Body of pancreas (tissue), 4 donors: ENCODE results near the gene PPM1H. TPM values are rescaled to one million over a fixed set of nuclear protein-coding genes. Genes with fewer than 3 reads are reported as not detected.

Experiments
- ATAC-seq: fragments of 150-250 bp; one replicate; pipeline ENCODE4 v1.9.1; 2016
- DNase-seq, 4 donors: peaks; one replicate each; pipeline ENCODE4 v3.0.0-alpha.2; 2019
- H3K27ac ChIP-seq, 4 donors: fragments of 200-600 bp; sonication (generic); 1 replicate in 3 of 4; 2 replicates in 1 of 4; pipeline versions ENCODE4 v1.5.1 to v1.6.1; 2016 to 2019; ENCODE audit warnings: mild to moderate bottlenecking in 1 of 4, mixed read lengths in 1 of 4, moderate library complexity in 1 of 4
- H3K27me3 ChIP-seq, 2 donors: fragments of 200-600 bp; sonication (generic); one replicate each; pipeline ENCODE4 v1.6.0; 2016; ENCODE audit warnings: mild to moderate bottlenecking in 1 of 2
- H3K36me3 ChIP-seq, 2 donors: fragments of 200-600 bp; sonication (generic); replicated peaks in 1 of 2; 2 replicates each; pipeline ENCODE4 v1.5.1; 2016; ENCODE audit warnings: low read depth in 2 of 2; ENCODE audit not compliant: insufficient read depth in 1 of 2
- H3K4me1 ChIP-seq: fragments of 200-600 bp; sonication (generic); one replicate; pipeline ENCODE4 v1.6.0; 2016
- H3K4me3 ChIP-seq, 2 donors: fragments of 200-600 bp; sonication (generic); 1 replicate in 1 of 2; 2 replicates in 1 of 2; pipeline ENCODE4 v1.5.1; 2016 to 2019
- H3K9me3 ChIP-seq, 3 donors: fragments of 200-600 bp; sonication (generic); 1 replicate in 2 of 3; 2 replicates in 1 of 3; pipeline ENCODE4 v1.5.1; 2016
- POLR2A ChIP-seq, 3 donors: fragments of 450-650 bp; IDR thresholded peaks; one replicate each; pipeline ENCODE4 v1.6.1; 2016; ENCODE audit warnings: antibody characterized with exemption in 3 of 3, mild to moderate bottlenecking in 2 of 3
- WGBS, 2 donors: methylation state at CpG; one replicate each; pipeline ENCODE4 v1.1.5; 2017; 5-methylcytosine and 5-hydroxymethylcytosine counted together
- intact Hi-C: fragments of 100-400 bp; cut with DNase I; formaldehyde crosslinking; loops from one replicate; pipeline ENCODE4 v1.15.1; 2023
- total RNA-seq, 2 donors: library from RNA; depleted of rRNA; stranded (reverse); fragments of >200 nt; gene quantifications; one replicate each; pipeline ENCODE4 v1.1.0, GENCODE V29; 2016
- TF ChIP-seq, protein P1 (sequence below), 7 experiments: fragments of 450-650 bp in 4 of 7; fragments of 200-600 bp in 3 of 7; sonication (generic) in 3 of 7; IDR thresholded peaks; one replicate each; pipeline ENCODE4 v1.5.1; 2016 to 2019; ENCODE audit warnings: antibody characterized with exemption in 7 of 7

PPM1H gene
- total RNA-seq, 2 donors from 2014 or later: 4.9 to 6.3 TPM

DNA sequence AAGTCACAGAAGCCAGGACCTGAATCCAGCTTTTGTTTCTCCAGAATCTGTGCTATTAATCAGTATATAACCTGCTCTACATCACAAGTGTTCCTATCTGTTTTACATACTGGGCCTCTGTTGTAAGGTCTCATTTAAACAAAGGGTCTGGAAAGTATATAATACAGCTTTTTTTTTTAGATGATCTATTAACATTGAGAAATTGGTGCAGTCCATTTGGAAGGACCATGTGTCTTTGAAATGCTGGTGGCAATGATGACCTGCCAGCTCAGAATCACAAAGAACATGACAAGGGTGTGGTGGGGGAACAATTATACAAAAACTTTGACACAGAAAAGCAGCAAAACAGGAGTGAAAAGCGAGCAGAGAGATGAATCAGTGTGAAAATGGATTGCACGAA is 164.6 kb downstream of the PPM1H start:
- Histone ChIP-seq H3K27ac (no peak overlapping the region), H3K9me3 (no peaks in the 10 kb centered on the region), H3K4me3 (no peak overlapping the region), H3K27me3 (no peaks in the 10 kb centered on the region), H3K4me1 (no peaks in the 10 kb centered on the region), H3K36me3 (no peaks in the 10 kb centered on the region)
- 90 to 100% methylated on average over 2 of the region's 2 CpGs for WGBS, 2 donors
- ATAC-seq: no peak
- intact Hi-C loops: no loop called here
- no peak for DNase-seq
- TF ChIP-seq POLR2A (IDR thresholded peaks at IDR 0.05): no peak

- no peak for DNase-seq
- 93 to 100% methylated on average over 3 of the region's 3 CpGs for WGBS, 2 donors
- Histone ChIP-seq H3K4me1 (no peaks in the 10 kb centered on the region), H3K4me3 (no peak overlapping the region), H3K27ac (no peak overlapping the region), H3K36me3 (no peaks in the 10 kb centered on the region), H3K9me3 (no peaks in the 10 kb centered on the region), H3K27me3 (no peaks in the 10 kb centered on the region)
- TF ChIP-seq POLR2A (IDR thresholded peaks at IDR 0.05): no peak
- TF ChIP-seq, protein P1, sequence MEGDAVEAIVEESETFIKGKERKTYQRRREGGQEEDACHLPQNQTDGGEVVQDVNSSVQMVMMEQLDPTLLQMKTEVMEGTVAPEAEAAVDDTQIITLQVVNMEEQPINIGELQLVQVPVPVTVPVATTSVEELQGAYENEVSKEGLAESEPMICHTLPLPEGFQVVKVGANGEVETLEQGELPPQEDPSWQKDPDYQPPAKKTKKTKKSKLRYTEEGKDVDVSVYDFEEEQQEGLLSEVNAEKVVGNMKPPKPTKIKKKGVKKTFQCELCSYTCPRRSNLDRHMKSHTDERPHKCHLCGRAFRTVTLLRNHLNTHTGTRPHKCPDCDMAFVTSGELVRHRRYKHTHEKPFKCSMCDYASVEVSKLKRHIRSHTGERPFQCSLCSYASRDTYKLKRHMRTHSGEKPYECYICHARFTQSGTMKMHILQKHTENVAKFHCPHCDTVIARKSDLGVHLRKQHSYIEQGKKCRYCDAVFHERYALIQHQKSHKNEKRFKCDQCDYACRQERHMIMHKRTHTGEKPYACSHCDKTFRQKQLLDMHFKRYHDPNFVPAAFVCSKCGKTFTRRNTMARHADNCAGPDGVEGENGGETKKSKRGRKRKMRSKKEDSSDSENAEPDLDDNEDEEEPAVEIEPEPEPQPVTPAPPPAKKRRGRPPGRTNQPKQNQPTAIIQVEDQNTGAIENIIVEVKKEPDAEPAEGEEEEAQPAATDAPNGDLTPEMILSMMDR (IDR thresholded peaks at IDR 0.05): no peak
- ATAC-seq: no peak
- intact Hi-C loops: no loop called here
Measured at GRCh38 chr12:62769076-62769619, 165.8 kb downstream of the PPM1H start.

DNA sequence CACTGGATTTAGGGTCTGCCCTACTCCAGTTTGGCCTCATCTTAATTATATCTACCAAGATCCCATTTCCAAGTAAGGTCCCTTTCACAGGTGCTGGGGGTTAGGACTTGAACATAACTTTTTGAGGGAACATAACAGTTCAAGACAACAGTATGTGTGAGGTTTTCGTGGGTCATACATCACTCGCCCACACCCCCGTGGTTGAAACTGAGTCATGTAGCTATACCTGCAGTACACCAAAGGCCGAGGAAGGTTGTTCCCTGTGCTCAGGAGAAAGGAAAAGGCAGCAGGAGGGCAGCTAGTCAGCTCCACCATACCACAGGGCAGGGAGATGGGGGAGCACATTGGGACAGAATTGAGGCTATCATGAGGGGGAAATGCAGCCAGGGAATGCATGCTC is 167.0 kb downstream of the PPM1H start:
- Histone ChIP-seq H3K4me3 (no peak overlapping the region), H3K4me1 (no peaks in the 10 kb centered on the region), H3K27ac (no peak overlapping the region), H3K36me3 (no peaks in the 10 kb centered on the region), H3K9me3 (no peaks in the 10 kb centered on the region), H3K27me3 (no peaks in the 10 kb centered on the region)
- ATAC-seq: no peak
- intact Hi-C loops: no loop called here
- DNase-seq: no peak
- 88 to 89% methylated on average over 4 of the region's 4 CpGs for WGBS, 2 donors
- no peak for TF ChIP-seq POLR2A (IDR thresholded peaks at IDR 0.05)
- TF ChIP-seq, protein P1 (IDR thresholded peaks at IDR 0.05): no peak

DNA sequence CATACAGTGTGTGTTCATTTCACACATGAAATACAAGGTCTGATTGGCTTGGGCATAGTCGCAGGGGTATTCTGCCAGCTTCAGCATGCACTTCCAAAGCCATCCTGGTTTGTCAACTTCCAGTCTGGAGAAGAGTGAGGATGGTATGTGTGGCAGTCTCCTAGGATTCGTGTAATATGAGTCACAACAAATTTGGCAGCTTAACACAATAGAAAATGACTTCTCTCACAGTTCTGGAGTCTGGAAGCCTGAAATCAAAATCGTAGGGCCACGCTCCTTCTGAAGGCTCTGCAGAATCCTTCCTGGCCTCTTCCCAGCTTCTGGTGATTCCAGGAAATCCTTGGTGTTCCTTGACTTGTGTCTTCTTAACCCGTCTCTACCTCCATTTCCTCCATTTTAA is 167.5 kb downstream of the PPM1H start:
- TF ChIP-seq, protein P1 (IDR thresholded peaks at IDR 0.05): no peak
- no peak for TF ChIP-seq POLR2A (IDR thresholded peaks at IDR 0.05)
- Histone ChIP-seq H3K27ac (no peak overlapping the region), H3K36me3 (no peaks in the 10 kb centered on the region), H3K4me3 (no peak overlapping the region), H3K9me3 (no peaks in the 10 kb centered on the region), H3K27me3 (no peaks in the 10 kb centered on the region), H3K4me1 (no peaks in the 10 kb centered on the region)
- DNase-seq (no peak), ATAC-seq (no peak)
- WGBS, 2 donors: 85 to 87% methylated on average over 5 of the region's 5 CpGs
- intact Hi-C loops: no loop called here

DNA sequence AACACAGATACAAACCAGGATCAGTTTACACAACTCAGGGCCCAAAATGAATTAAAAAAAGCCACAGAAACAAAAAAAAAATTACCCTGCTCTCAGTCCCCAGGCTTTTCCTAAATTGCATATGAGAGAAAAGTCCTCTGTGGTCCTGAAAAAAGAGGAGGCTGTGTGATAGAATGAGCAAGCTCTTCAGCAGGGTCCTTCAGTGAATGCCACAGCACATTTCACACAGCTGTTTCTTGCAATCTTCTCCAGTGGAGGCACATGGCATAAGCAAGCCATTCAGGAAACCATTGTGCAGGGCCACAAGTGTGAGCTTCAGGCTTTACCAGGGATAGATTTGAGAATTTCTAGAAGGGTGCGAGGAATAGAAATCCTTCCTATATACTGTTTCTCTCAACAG is 168.5 kb downstream of the PPM1H start:
- 91 to 94% methylated on average over 1 of the region's 1 CpG for WGBS, 2 donors
- no peak overlapping the region for H3K27ac ChIP-seq
- H3K36me3 ChIP-seq: no peaks in the 10 kb centered on the region
- ATAC-seq: no peak
- H3K4me3 ChIP-seq: no peak overlapping the region
- H3K9me3 ChIP-seq: no peaks in the 10 kb centered on the region
- TF ChIP-seq, protein P1 (IDR thresholded peaks at IDR 0.05): no peak
- TF ChIP-seq POLR2A (IDR thresholded peaks at IDR 0.05): no peak
- intact Hi-C loops: no loop called here
- no peak for DNase-seq
- H3K4me1 ChIP-seq: peaks cover 1% of the 10 kb centered on the region
- no peaks in the 10 kb centered on the region for H3K27me3 ChIP-seq
